ENCODE data around the gene BIN1.
A peak's percentile ranks its signal among the peaks of the same experiment; 100 is the strongest.

The BIN1 gene

GRCh38 chr2:127145280-127145895 is 38.4 kb upstream of the BIN1 start:
- H3K27ac ChIP-seq (ENCODE audit: low read depth, low read length) = no peak overlapping the region
- no peak overlapping the region for H3K4me3 ChIP-seq (ENCODE audit: low read depth in 1 of 5, low read length in 5 of 5)
- H3K9ac ChIP-seq (ENCODE audit: low read length in 5 of 5) = no peak overlapping the region
- peaks cover 0 to 4% (median 0%) of the 10 kb centered on the region in 5 donors for H3K27me3 ChIP-seq (ENCODE audit: control insufficient read depth in 5 of 5, insufficient read depth in 4 of 5, low read length in 5 of 5)
- H3K4me1 ChIP-seq (ENCODE audit: control insufficient read depth in 5 of 5, insufficient read depth in 5 of 5, low read length in 5 of 5) = peaks cover 0 to 34% (median 17%) of the 10 kb centered on the region in 5 donors
- no peaks in the 10 kb centered on the region for H3K9me3 ChIP-seq (ENCODE audit: control insufficient read depth in 5 of 5, low read length in 5 of 5)
- H3K36me3 ChIP-seq (ENCODE audit: control insufficient read depth in 5 of 5, insufficient read depth in 5 of 5, low read length in 5 of 5) = no peaks in the 10 kb centered on the region

- H3K4me1 ChIP-seq (ENCODE audit: control insufficient read depth in 5 of 5, insufficient read depth in 5 of 5, low read length in 5 of 5) = peaks cover 0 to 34% (median 17%) of the 10 kb centered on the region in 5 donors
- H3K9me3 ChIP-seq (ENCODE audit: control insufficient read depth in 5 of 5, low read length in 5 of 5) = no peaks in the 10 kb centered on the region
- peaks cover 0 to 4% (median 0%) of the 10 kb centered on the region in 5 donors for H3K27me3 ChIP-seq (ENCODE audit: control insufficient read depth in 5 of 5, insufficient read depth in 4 of 5, low read length in 5 of 5)
- no peak overlapping the region for H3K27ac ChIP-seq (ENCODE audit: low read depth, low read length)
- no peaks in the 10 kb centered on the region for H3K36me3 ChIP-seq (ENCODE audit: control insufficient read depth in 5 of 5, insufficient read depth in 5 of 5, low read length in 5 of 5)
- H3K9ac ChIP-seq (ENCODE audit: low read length in 5 of 5) = peak overlapping the region in 2 of 5 donors; percentile 30 to 39
- H3K4me3 ChIP-seq (ENCODE audit: low read depth in 1 of 5, low read length in 5 of 5) = no peak overlapping the region
Measured at GRCh38 chr2:127143841-127144782, 37.2 kb upstream of the BIN1 start.

GRCh38 chr2:127142663-127143630 is 36.0 kb upstream of the BIN1 start:
- Histone ChIP-seq H3K36me3 (ENCODE audit: control insufficient read depth in 5 of 5, insufficient read depth in 5 of 5, low read length in 5 of 5) (no peaks in the 10 kb centered on the region), H3K27ac (ENCODE audit: low read depth, low read length) (no peak overlapping the region), H3K4me1 (ENCODE audit: control insufficient read depth in 5 of 5, insufficient read depth in 5 of 5, low read length in 5 of 5) (peaks cover 0 to 34% (median 17%) of the 10 kb centered on the region in 5 donors), H3K27me3 (ENCODE audit: control insufficient read depth in 5 of 5, insufficient read depth in 4 of 5, low read length in 5 of 5) (peaks cover 0 to 4% (median 0%) of the 10 kb centered on the region in 5 donors), H3K9ac (ENCODE audit: low read length in 5 of 5) (no peak overlapping the region), H3K9me3 (ENCODE audit: control insufficient read depth in 5 of 5, low read length in 5 of 5) (no peaks in the 10 kb centered on the region), H3K4me3 (ENCODE audit: low read depth in 1 of 5, low read length in 5 of 5) (no peak overlapping the region)

- no peaks in the 10 kb centered on the region for H3K9me3 ChIP-seq (ENCODE audit: control insufficient read depth in 5 of 5, low read length in 5 of 5)
- no peaks in the 10 kb centered on the region for H3K36me3 ChIP-seq (ENCODE audit: control insufficient read depth in 5 of 5, insufficient read depth in 5 of 5, low read length in 5 of 5)
- H3K4me3 ChIP-seq (ENCODE audit: low read depth in 1 of 5, low read length in 5 of 5) = no peak overlapping the region
- H3K4me1 ChIP-seq (ENCODE audit: control insufficient read depth in 5 of 5, insufficient read depth in 5 of 5, low read length in 5 of 5) = peaks cover 0 to 34% (median 20%) of the 10 kb centered on the region in 5 donors
- H3K27me3 ChIP-seq (ENCODE audit: control insufficient read depth in 5 of 5, insufficient read depth in 4 of 5, low read length in 5 of 5) = peaks cover 0 to 4% (median 0%) of the 10 kb centered on the region in 5 donors
- no peak overlapping the region for H3K9ac ChIP-seq (ENCODE audit: low read length in 5 of 5)
- H3K27ac ChIP-seq (ENCODE audit: low read depth, low read length) = no peak overlapping the region
Measured at GRCh38 chr2:127140538-127140937, 33.6 kb upstream of the BIN1 start.

GRCh38 chr2:127139766-127140165 is 32.8 kb upstream of the BIN1 start:
- Histone ChIP-seq H3K9me3 (ENCODE audit: control insufficient read depth in 5 of 5, low read length in 5 of 5) (no peaks in the 10 kb centered on the region), H3K27ac (ENCODE audit: low read depth, low read length) (no peak overlapping the region), H3K27me3 (ENCODE audit: control insufficient read depth in 5 of 5, insufficient read depth in 4 of 5, low read length in 5 of 5) (peaks cover 0 to 4% (median 0%) of the 10 kb centered on the region in 5 donors), H3K4me3 (ENCODE audit: low read depth in 1 of 5, low read length in 5 of 5) (no peak overlapping the region), H3K4me1 (ENCODE audit: control insufficient read depth in 5 of 5, insufficient read depth in 5 of 5, low read length in 5 of 5) (peaks cover 0 to 31% (median 20%) of the 10 kb centered on the region in 5 donors), H3K9ac (ENCODE audit: low read length in 5 of 5) (no peak overlapping the region), H3K36me3 (ENCODE audit: control insufficient read depth in 5 of 5, insufficient read depth in 5 of 5, low read length in 5 of 5) (no peaks in the 10 kb centered on the region)

GRCh38 chr2:127138281-127138680 is 31.3 kb upstream of the BIN1 start:
- H3K27ac ChIP-seq (ENCODE audit: low read depth, low read length) = no peak overlapping the region
- no peaks in the 10 kb centered on the region for H3K36me3 ChIP-seq (ENCODE audit: control insufficient read depth in 5 of 5, insufficient read depth in 5 of 5, low read length in 5 of 5)
- peaks cover 0 to 30% (median 19%) of the 10 kb centered on the region in 5 donors for H3K4me1 ChIP-seq (ENCODE audit: control insufficient read depth in 5 of 5, insufficient read depth in 5 of 5, low read length in 5 of 5)
- H3K4me3 ChIP-seq (ENCODE audit: low read depth in 1 of 5, low read length in 5 of 5) = no peak overlapping the region
- H3K9me3 ChIP-seq (ENCODE audit: control insufficient read depth in 5 of 5, low read length in 5 of 5) = no peaks in the 10 kb centered on the region
- H3K9ac ChIP-seq (ENCODE audit: low read length in 5 of 5) = no peak overlapping the region
- H3K27me3 ChIP-seq (ENCODE audit: control insufficient read depth in 5 of 5, insufficient read depth in 4 of 5, low read length in 5 of 5) = peaks cover 0 to 4% (median 0%) of the 10 kb centered on the region in 5 donors

- Histone ChIP-seq H3K9me3 (ENCODE audit: control insufficient read depth in 5 of 5, low read length in 5 of 5) (no peaks in the 10 kb centered on the region), H3K4me3 (ENCODE audit: low read depth in 1 of 5, low read length in 5 of 5) (no peak overlapping the region), H3K4me1 (ENCODE audit: control insufficient read depth in 5 of 5, insufficient read depth in 5 of 5, low read length in 5 of 5) (peaks cover 0 to 26% (median 16%) of the 10 kb centered on the region in 5 donors), H3K27me3 (ENCODE audit: control insufficient read depth in 5 of 5, insufficient read depth in 4 of 5, low read length in 5 of 5) (peaks cover 0 to 4% (median 0%) of the 10 kb centered on the region in 5 donors), H3K9ac (ENCODE audit: low read length in 5 of 5) (no peak overlapping the region), H3K27ac (ENCODE audit: low read depth, low read length) (no peak overlapping the region), H3K36me3 (ENCODE audit: control insufficient read depth in 5 of 5, insufficient read depth in 5 of 5, low read length in 5 of 5) (no peaks in the 10 kb centered on the region)
Measured at GRCh38 chr2:127137741-127138140, 30.8 kb upstream of the BIN1 start.

GRCh38 chr2:127137225-127137624 is 30.3 kb upstream of the BIN1 start:
- H3K27ac ChIP-seq (ENCODE audit: low read depth, low read length) = no peak overlapping the region
- H3K4me3 ChIP-seq (ENCODE audit: low read depth in 1 of 5, low read length in 5 of 5) = no peak overlapping the region
- H3K27me3 ChIP-seq (ENCODE audit: control insufficient read depth in 5 of 5, insufficient read depth in 4 of 5, low read length in 5 of 5) = peaks cover 0 to 4% (median 0%) of the 10 kb centered on the region in 5 donors
- no peaks in the 10 kb centered on the region for H3K9me3 ChIP-seq (ENCODE audit: control insufficient read depth in 5 of 5, low read length in 5 of 5)
- no peak overlapping the region for H3K9ac ChIP-seq (ENCODE audit: low read length in 5 of 5)
- H3K4me1 ChIP-seq (ENCODE audit: control insufficient read depth in 5 of 5, insufficient read depth in 5 of 5, low read length in 5 of 5) = peaks cover 0 to 26% (median 14%) of the 10 kb centered on the region in 5 donors
- no peaks in the 10 kb centered on the region for H3K36me3 ChIP-seq (ENCODE audit: control insufficient read depth in 5 of 5, insufficient read depth in 5 of 5, low read length in 5 of 5)
